NCI-H128 (cell line): ENCODE measurements around the gene STAT5A.
"Not testable (repeated sequence)": the region's sequence is repeated elsewhere in the genome, so short reads cannot be mapped to it uniquely, and the experiment has no call there.

ENCODE experiments used
- DNase-seq: peaks from one replicate; lab custom pipeline; 2025; ENCODE audit not compliant: unreplicated experiment; lab: John Stamatoyannopoulos, UW

STAT5A gene

DNA sequence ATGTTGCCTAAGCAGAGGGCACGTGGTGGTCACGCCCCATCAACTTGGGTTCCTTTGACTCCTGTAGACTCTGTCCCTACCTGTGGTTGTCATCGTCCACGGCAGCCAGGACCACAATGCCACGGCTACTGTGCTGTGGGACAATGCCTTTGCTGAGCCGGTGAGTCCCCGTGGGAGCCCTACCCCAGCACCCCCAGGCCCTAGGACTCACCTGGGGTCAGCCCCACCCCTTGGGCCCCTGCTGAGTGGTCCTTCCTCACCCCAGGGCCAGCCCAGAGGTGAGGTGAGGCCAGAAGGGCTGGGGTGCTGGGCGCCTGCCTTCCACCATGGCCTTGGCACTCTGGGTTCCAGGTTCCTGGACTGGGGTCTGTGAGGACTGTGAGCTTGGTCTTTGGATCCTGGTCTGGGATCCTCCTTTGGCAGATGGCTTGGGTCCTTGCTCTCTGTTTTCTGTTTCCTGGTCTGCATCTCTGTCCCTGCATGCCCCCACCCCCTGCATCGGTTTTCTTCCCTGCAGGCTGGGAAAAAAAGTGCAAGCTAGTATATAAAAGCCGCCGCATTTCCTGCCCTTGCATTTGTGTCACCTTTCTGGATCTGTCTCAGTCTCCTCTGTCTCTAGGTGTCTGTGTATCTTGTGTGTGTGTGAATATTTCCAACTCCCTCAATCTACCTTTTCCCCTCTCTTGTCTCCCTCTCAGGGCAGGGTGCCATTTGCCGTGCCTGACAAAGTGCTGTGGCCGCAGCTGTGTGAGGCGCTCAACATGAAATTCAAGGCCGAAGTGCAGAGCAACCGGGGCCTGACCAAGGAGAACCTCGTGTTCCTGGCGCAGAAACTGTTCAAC, 17.5 kb downstream of the STAT5A start:
- no peak for DNase-seq

DNA sequence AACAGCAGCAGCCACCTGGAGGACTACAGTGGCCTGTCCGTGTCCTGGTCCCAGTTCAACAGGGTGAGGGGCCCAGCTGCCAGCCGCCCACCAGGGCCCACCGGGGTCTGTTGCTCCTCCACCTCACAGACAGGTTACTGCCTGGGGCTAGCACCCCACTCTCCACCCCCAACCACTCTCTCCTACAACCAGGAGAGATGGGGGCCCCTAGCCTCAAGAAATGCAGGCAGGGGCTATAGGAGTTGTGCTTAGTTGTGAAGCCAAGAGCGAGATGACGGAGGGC, 18.0 kb downstream of the STAT5A start:
- no peak for DNase-seq

DNA sequence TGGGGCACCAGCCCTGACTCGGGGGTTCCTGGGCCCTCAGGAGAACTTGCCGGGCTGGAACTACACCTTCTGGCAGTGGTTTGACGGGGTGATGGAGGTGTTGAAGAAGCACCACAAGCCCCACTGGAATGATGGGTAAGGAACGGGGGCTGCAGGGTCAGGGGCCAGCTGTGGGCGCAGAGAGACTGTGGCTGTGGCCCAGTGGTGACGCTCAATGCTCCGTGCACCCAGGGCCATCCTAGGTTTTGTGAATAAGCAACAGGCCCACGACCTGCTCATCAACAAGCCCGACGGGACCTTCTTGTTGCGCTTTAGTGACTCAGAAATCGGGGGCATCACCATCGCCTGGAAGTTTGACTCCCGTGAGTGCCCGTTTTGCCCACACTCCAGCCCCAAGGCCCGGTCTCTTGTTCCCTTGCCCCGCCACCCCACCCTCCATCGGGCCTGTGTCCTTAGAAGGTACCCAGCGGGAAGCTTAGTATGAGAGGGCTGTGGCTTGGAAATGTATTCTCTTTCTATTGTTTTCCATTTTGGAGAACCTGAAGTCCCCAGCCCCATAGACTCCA, 19.1 kb downstream of the STAT5A start:
- DNase-seq, result no peak

DNA sequence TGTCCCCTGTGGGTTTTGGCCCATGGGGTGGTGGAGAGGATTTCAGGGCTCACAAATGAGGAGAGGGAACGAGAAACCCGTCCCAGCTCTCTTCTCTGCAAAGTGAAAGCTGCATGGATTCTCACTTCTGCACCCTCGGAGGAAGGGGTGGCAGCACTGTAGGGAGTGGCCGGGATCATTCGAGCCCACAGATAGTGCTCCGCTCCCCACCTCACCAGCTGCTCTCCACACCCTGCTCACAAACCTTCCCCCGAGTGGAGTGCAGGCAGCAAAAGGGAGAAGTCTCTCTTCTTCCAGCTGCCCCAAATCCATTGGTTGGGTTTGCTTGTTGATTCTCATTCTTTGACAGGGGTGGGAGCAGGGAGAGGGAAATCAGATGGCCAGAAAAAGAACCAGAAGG, 20.1 kb downstream of the STAT5A start:
- no peak for DNase-seq

DNA sequence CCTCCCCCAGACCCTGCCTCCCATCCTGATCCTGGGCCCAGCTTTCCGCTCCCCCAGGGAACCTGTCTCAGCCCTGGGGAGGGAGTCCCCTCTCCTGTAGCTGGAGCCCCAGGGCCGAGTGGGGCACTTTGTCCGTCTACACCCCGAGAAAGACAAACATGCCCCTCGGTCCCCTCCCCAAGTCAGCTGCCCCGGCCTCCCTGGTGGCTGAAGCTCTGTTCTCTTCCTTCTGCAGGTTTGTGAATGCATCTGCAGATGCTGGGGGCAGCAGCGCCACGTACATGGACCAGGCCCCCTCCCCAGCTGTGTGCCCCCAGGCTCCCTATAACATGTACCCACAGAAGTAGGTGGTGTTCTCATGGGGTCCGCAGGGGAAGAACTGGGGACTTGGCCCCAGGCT, 20.8 kb downstream of the STAT5A start:
- DNase-seq, result no peak

DNA sequence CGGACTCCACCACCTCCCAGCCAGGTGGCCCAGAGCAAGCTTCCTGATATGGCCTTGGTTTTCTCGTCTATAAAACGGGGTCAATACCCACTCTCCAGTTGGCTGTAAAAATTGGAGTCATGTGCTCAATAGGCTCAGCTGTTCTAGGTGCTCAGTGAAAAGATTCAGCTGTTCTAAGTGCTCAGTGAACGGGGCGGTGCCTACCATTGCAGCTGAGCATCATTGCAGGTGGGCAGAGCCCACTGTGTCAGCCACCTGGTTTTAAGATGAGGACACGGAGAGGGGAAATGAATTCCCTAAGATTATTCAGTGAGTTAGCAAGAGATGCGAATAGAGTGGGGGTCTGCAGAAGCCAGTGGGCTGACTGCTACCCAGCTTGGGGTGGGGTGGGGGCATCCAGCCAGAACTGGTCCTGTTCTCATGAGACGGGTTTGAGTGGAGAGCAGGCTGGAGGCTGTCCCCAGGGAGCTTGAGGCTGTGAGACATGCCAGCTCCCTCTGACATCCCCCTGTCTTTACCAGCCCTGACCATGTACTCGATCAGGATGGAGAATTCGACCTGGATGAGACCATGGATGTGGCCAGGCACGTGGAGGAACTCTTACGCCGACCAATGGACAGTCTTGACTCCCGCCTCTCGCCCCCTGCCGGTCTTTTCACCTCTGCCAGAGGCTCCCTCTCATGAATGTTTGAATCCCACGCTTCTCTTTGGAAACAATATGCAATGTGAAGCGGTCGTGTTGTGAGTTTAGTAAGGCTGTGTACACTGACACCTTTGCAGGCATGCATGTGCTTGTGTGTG, 21.9 kb downstream of the STAT5A start:
- DNase-seq, result no peak

DNA sequence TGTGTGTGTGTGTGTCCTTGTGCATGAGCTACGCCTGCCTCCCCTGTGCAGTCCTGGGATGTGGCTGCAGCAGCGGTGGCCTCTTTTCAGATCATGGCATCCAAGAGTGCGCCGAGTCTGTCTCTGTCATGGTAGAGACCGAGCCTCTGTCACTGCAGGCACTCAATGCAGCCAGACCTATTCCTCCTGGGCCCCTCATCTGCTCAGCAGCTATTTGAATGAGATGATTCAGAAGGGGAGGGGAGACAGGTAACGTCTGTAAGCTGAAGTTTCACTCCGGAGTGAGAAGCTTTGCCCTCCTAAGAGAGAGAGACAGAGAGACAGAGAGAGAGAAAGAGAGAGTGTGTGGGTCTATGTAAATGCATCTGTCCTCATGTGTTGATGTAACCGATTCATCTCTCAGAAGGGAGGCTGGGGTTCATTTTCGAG, 22.5 kb downstream of the STAT5A start:
- DNase-seq, result no peak

DNA sequence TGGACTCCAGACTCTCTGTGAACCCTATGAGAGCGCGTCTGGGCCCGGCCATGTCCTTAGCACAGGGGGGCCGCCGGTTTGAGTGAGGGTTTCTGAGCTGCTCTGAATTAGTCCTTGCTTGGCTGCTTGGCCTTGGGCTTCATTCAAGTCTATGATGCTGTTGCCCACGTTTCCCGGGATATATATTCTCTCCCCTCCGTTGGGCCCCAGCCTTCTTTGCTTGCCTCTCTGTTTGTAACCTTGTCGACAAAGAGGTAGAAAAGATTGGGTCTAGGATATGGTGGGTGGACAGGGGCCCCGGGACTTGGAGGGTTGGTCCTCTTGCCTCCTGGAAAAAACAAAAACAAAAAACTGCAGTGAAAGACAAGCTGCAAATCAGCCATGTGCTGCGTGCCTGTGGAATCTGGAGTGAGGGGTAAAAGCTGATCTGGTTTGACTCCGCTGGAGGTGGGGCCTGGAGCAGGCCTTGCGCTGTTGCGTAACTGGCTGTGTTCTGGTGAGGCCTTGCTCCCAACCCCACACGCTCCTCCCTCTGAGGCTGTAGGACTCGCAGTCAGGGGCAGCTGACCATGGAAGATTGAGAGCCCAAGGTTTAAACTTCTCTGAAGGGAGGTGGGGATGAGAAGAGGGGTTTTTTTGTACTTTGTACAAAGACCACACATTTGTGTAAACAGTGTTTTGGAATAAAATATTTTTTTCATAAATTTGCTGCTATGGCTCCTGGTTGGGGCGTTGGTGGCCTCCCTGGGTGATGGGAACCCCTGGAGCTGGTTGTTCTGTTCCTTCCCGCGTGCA, 23.1 kb downstream of the STAT5A start:
- no peak for DNase-seq

DNA sequence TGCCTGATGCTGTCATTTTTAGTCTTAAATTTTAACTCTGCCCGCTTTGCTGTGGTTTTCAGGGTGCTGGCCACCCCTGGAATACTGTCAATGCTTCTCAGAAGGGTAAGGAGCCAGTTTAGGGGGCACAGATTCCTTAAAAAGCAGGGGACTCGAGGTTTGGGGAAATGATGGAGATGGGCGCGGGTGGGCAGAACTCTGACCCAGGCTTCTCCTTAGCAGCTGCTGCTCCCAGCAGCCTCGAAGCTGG, 23.7 kb downstream of the STAT5A start:
- DNase-seq, result no peak

DNA sequence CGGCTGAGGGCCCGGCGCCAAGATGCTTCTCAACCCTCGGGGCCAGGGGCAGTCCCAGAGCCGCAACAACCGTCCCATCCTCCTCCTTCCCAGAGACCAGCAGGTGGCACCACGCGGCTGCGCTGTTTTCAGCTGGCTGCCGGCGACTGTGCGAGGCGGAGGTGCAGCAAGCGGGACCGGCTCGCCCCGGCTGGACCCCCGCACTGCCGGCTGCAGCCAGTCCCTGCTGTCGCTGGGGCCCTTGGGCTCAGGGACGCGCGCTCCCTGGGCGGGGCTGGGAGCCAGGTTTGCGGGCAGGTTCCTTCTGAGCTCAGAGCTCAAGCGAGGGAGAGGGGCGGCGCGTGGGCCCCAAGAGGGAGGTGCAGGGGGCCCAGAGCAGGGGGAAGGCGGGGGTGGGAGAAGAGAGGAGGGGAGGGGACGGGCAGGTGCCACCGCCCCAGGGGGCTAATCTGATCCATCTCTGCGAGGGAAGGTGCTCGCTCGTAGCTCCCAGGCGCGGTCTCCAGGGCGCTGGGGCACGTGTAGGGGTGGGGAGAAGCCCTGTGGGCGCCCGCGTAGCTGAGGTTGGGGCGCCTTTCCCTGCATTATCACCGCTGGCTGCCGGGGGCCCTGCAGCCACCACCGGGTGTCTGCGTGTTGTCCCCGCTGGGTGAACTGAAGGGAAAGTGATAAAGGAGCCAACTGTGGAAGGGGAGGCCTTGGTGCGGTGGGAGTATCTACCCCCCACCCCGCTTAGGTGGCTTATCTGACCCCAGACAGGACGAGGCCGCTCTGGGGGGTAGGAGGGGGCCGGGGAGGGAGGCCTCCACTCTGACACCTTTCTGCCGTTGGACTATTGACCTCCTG, 24.2 kb downstream of the STAT5A start:
- peak; percentile 13 for DNase-seq

DNA sequence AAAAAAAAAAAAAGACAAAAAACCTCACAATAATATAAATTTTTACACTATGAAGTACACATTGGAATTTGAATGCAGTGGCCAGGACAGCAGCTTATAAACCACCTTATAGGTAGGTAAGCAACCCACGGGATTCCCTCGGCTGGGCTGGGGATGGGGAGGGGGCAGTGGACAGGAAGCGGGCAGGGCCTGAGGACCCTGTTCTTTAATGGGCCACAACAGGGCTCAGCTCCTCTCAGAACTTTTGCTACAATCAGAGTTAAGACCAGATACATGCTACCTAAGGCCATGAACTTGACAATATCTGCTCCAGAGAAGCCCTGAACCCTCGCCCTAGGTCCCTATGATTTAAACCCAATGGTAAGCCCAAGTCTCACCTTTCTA, 25.1 kb downstream of the STAT5A start:
- no peak for DNase-seq

DNA sequence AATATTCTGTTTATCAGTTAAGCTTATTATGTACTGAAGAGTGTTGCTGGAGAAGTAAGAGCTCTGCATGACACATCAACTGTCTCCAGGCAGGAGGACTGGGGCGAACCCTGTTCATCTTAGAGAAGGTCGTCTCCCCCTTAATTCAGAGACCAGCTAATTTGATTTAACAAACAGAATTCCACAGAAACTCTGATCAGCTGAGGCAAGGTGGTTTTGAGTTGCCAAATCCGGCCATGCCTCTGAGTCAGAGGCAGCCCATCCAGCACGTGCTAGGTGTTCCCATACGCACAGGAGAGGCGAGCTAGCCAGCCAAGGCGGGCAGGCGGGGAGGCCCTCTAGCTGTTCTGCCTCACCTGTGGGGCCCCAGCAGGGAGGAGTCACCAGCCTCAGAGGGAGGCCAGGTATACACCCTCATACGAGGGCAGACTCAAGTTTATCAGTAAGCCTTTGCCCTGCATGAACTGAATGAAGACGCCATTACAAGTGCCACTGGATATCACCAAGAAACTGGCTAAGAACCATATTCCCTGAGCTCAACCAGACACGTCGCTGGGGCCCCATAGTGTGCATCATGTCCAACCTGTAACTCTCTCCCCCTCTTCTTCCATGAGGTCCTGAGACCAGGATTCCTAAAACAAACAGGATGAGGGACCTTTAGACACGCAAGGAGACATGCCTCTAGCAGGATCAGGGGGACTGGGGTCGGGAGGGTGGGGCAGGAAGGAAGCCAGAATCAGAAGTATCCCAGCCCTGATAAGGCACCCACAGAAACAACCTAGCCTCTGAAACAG, 25.7 kb downstream of the STAT5A start:
- no peak for DNase-seq

DNA sequence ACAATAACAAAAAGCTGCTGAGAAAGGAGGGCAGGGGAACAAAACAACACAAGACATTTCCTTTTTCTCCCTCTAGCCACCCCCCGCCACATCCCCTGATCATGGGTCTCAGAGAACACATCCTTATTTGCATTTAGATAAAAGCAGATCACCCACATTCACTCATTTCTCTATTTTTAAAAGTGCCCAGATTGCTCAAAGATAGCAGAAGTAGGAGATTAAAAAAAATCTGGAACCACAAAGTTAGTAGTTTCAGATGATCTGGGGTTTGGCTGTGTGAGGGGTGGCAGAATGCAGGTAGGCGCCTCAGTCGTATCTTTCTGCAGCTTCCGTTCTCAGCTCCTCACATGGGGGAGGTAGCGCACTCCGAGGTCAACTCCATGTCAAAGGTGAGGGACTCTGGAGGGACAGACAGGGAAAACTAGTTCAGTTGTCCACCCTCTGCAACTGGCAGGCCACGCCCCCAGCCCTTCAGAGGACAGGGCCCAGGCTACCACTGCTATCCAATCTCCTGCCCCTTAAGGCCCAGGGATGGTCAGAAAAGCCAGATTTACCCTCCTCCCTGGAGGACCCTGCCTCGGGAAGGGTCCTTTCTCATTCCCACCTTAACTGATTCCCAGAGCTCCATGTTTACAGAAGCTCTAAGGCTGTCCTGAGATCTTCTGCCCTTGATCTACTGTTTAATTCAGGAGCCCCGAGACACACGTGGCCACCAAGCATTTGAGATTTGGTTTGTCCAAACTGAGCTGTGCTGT, 27.3 kb downstream of the STAT5A start:
- no peak for DNase-seq

DNA sequence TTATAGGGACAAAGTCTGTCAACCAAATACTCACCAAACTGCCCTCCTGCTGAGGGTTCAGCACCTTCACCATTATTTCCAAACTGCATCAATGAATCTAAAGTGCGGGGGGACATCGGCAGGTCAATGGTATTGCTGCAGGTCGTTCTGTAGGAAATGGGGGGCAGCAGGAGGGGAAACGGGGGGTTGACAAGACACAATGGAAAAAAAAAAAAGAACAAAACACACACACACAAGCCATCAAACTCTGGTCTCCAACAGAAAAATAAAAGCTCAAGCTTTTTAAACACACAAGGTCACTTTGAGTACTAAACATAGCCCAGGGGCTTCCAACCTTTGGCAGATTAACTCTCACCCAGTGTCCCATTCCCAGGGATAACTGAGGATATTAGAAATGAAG, 28.5 kb downstream of the STAT5A start:
- DNase-seq, result no peak

DNA sequence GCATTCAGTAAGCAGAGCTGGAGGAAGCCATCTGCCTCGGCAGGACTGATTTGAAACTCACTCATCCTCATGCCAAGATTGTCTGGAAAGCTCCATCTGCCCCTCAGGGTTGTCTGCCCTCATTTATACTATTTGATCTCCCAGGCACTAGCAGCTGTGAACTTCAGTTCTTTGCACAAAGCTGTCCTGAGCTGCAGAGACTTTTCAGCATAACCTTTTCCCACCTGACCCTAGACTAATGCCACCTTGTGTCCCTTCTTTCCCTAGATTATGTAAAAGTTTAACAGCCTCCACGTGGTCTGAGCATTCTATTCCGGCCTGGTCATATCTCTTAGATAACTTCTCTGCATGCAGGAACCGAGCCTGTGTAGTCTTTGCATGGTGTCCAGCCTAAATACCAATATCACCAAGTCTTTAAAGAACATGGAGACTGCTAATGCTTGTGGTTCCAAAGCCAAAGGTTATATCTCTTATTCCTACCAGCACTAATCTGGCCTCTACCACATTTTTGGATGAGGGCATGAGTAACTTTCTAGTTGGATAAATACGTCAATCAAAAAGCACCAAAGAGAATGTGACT, 29.1 kb downstream of the STAT5A start:
- no peak for DNase-seq

DNA sequence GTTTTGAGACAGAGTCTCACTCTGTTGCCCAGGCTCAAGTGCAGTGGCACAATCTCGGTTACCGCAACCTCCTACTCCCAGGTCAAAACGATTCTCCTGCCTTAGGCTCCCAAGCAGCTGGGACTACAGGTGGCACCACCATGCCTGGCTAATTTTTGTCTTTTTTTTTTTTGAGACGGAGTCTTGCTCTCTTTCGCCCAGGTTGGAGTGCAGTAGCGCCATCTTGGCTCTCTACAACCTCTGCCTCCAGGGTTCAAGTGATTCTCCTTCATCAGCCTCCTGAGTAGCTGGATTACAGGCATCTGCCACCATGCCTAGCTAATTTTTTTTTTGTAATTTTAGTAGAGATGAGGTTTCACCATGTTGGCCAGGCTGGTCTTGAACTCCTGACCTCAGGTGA, 29.7 kb downstream of the STAT5A start:
- DNase-seq, result not testable (repeated sequence)

DNA sequence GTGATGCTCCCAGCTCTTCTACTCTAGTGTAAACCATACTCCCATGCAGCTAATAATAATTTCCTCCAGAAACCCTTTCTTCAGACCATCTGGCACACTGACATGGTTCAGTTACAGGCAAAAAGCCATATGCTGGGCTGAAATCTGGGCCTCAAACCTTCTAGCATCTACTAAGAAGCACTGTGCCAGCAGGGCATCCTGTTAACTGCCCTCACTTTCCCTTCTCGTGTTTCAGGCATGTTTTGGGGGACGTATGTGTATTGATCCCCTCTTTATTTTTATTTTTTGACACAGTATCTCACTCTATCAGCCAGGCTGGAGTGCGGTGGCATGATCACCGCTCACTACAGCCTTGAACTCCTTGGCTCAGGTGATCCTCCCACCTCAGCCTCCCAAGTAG, 33.3 kb downstream of the STAT5A start:
- DNase-seq, result no peak

DNA sequence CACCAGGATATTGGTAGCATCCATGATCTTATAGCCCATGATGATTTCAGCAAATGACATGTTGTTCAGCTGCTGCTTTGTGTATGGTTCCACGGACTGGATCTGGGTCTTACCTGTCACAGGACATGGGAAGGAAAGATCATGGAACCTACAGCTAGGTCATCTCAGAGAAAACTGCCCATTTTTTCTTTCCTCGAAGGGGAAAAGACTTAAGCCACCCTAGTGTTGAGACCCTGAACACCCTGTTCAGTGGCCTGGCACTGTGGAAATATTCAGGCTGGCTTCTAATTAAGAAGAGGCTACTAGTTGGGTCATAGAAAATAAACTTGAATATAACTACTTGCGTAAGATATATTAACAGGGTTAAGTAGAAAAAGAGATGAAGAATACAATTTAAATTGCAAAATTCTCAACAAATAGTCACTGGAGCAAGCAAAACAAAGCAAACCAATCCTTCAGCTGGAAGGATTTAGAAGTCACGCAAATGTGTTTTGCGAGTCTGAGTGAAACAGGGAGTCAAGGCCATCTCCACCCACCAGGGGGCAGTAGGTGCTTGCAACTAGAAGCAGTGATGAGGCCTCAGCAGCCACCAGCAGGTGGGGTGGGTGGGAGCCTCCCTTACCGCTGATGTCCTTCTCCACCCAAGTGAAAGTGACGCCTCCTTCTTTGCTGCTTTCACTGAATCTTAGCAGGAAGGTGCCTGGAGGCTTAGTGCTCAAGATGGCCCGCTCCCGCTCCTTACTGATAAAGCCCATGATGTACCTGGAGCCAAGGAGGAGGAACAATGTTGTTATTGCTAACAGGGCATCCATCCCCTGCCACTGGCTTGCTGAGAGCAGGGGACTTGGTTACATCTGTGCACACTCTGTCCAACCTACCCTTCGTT, 34.3 kb downstream of the STAT5A start:
- peak; percentile 58 for DNase-seq
